ENCODE results near the gene ELF5.

The ELF5 gene

GRCh38 chr11:34448223-34448994, 65.2 kb downstream of the ELF5 start:
- no peak for DNase-seq

- DNase-seq, result no peak
Measured at GRCh38 chr11:34447044-34447443, 66.5 kb downstream of the ELF5 start.

GRCh38 chr11:34446386-34446785, 67.2 kb downstream of the ELF5 start:
- DNase-seq, result no peak

GRCh38 chr11:34445956-34446355, 67.6 kb downstream of the ELF5 start:
- no peak for DNase-seq

GRCh38 chr11:34444428-34444827, 69.2 kb downstream of the ELF5 start:
- no peak for DNase-seq

- no peak for DNase-seq
Measured at GRCh38 chr11:34443136-34443535, 70.5 kb downstream of the ELF5 start.

- DNase-seq, result no peak
Measured at GRCh38 chr11:34441814-34442213, 71.8 kb downstream of the ELF5 start.

GRCh38 chr11:34439610-34440198, 73.9 kb downstream of the ELF5 start:
- DNase-seq, result no peak

GRCh38 chr11:34438529-34439507, 74.8 kb downstream of the ELF5 start, which contains the start of gene CAT:
Gene CAT (plus strand): TSS chr11:34438934. CDS start chr11:34439014, 80 bp downstream.
- DNase-seq, result peak; percentile 97

GRCh38 chr11:34437224-34438125, 76.1 kb downstream of the ELF5 start:
- DNase-seq, result no peak

- no peak for DNase-seq
Measured at GRCh38 chr11:34433899-34434298, 79.7 kb downstream of the ELF5 start.

- no peak for DNase-seq
Measured at GRCh38 chr11:34432822-34433221, 80.8 kb downstream of the ELF5 start.

GRCh38 chr11:34431979-34432378, 81.6 kb downstream of the ELF5 start:
- no peak for DNase-seq
